Effector memory CD4-positive, alpha-beta T cell (primary cell): ENCODE data around the gene ADORA3.
A peak's percentile ranks its signal among the peaks of the same experiment; 100 is the strongest.
"Not testable (repeated sequence)": the region's sequence is repeated elsewhere in the genome, so short reads cannot be mapped to it uniquely, and the experiment has no call there.

Experiments
- DNase-seq, 3 donors: peaks; one replicate each; pipeline ENCODE4 v3.0.0-alpha.2; 2020
- H3K27ac ChIP-seq: 2 replicates; pipeline ENCODE4 v1.7.0; 2013; ENCODE audit warnings: mild to moderate bottlenecking, low read length, moderate library complexity; ENCODE audit not compliant: insufficient read depth, poor library complexity, severe bottlenecking
- H3K27me3 ChIP-seq: replicated peaks from 2 replicates; pipeline ENCODE4 v1.7.0; 2013; ENCODE audit warnings: mild to moderate bottlenecking, low read length; ENCODE audit not compliant: insufficient read depth, control insufficient read depth, poor library complexity, severe bottlenecking
- H3K36me3 ChIP-seq: 2 replicates; pipeline ENCODE4 v1.7.0; 2013; ENCODE audit warnings: mild to moderate bottlenecking, low read length, moderate library complexity; ENCODE audit not compliant: control insufficient read depth, insufficient read depth
- H3K4me1 ChIP-seq: 2 replicates; pipeline ENCODE4 v1.7.0; 2013; ENCODE audit warnings: low read length, mild to moderate bottlenecking; ENCODE audit not compliant: control insufficient read depth, insufficient read depth, poor library complexity, severe bottlenecking
- H3K4me3 ChIP-seq: 2 replicates; pipeline ENCODE4 v1.7.0; 2013; ENCODE audit warnings: low read length, low read depth, mild to moderate bottlenecking; ENCODE audit not compliant: insufficient read depth, poor library complexity, severe bottlenecking
- H3K9me3 ChIP-seq: 2 replicates; pipeline ENCODE4 v1.7.0; 2013; ENCODE audit warnings: mild to moderate bottlenecking, low read length, moderate library complexity; ENCODE audit not compliant: control insufficient read depth
- total RNA-seq, 3 donors: gene quantifications; one replicate each; lab custom pipeline; 2026; lab: John Stamatoyannopoulos, UW

ADORA3 gene
- total RNA-seq, result 0 reads per million in 3 donors

- no peak within 1 kb of the TSS for H3K27ac ChIP-seq
- H3K36me3 ChIP-seq, result no peaks in the 10 kb centered on the region
- DNase-seq, result no peak
- peaks cover 58% of the 10 kb centered on the region for H3K4me1 ChIP-seq
- no peaks in the 10 kb centered on the region for H3K27me3 ChIP-seq
- H3K4me3 ChIP-seq, result peak within 1 kb of the TSS; percentile 14
- no peaks in the 10 kb centered on the region for H3K9me3 ChIP-seq
Observed at GRCh38 chr1:111503585-111504060, at the start of gene ADORA3, which contains the start of gene TMIGD3. TSS of gene ADORA3 (minus strand) at chr1:111503633. CDS start at chr1:111503354, 279 bp downstream. TSS of gene TMIGD3 (minus strand) at chr1:111503633. CDS start at chr1:111503354, 279 bp downstream.

- no peaks in the 10 kb centered on the region for H3K4me1 ChIP-seq
- no peaks in the 10 kb centered on the region for H3K36me3 ChIP-seq
- DNase-seq, result no peak
- no peaks in the 10 kb centered on the region for H3K27me3 ChIP-seq
- H3K27ac ChIP-seq, result no peak overlapping the region
- no peak overlapping the region for H3K4me3 ChIP-seq
- no peaks in the 10 kb centered on the region for H3K9me3 ChIP-seq
Observed at GRCh38 chr1:111553196-111553595, 49.8 kb upstream of the ADORA3 start.

GRCh38 chr1:111552587-111552986, 49.2 kb upstream of the ADORA3 start:
- Histone ChIP-seq H3K36me3 (no peaks in the 10 kb centered on the region), H3K27me3 (no peaks in the 10 kb centered on the region), H3K4me3 (no peak overlapping the region), H3K9me3 (no peaks in the 10 kb centered on the region), H3K4me1 (no peaks in the 10 kb centered on the region), H3K27ac (no peak overlapping the region)
- DNase-seq, result no peak

- H3K36me3 ChIP-seq, result no peaks in the 10 kb centered on the region
- no peak overlapping the region for H3K27ac ChIP-seq
- DNase-seq, result no peak
- H3K9me3 ChIP-seq, result no peaks in the 10 kb centered on the region
- no peaks in the 10 kb centered on the region for H3K4me1 ChIP-seq
- no peaks in the 10 kb centered on the region for H3K27me3 ChIP-seq
- no peak overlapping the region for H3K4me3 ChIP-seq
Observed at GRCh38 chr1:111551623-111552411, 48.4 kb upstream of the ADORA3 start.

- not testable (repeated sequence) for H3K27ac ChIP-seq, H3K4me3 ChIP-seq, H3K27me3 ChIP-seq, DNase-seq, H3K9me3 ChIP-seq, H3K4me1 ChIP-seq, H3K36me3 ChIP-seq
Observed at GRCh38 chr1:111547786-111548185, 44.4 kb upstream of the ADORA3 start.

- no peaks in the 10 kb centered on the region for H3K27me3 ChIP-seq
- DNase-seq, result no peak
- no peaks in the 10 kb centered on the region for H3K36me3 ChIP-seq
- no peak overlapping the region for H3K4me3 ChIP-seq
- H3K4me1 ChIP-seq, result no peaks in the 10 kb centered on the region
- H3K9me3 ChIP-seq, result no peaks in the 10 kb centered on the region
- no peak overlapping the region for H3K27ac ChIP-seq
Observed at GRCh38 chr1:111542187-111542586, 38.8 kb upstream of the ADORA3 start.

- Histone ChIP-seq H3K27me3 (no peaks in the 10 kb centered on the region), H3K4me1 (no peaks in the 10 kb centered on the region), H3K9me3 (no peaks in the 10 kb centered on the region), H3K4me3 (no peak overlapping the region), H3K36me3 (no peaks in the 10 kb centered on the region), H3K27ac (no peak overlapping the region)
- DNase-seq, result no peak
Observed at GRCh38 chr1:111541721-111542120, 38.3 kb upstream of the ADORA3 start.

- H3K4me3 ChIP-seq, result no peak overlapping the region
- H3K27ac ChIP-seq, result no peak overlapping the region
- no peaks in the 10 kb centered on the region for H3K4me1 ChIP-seq
- H3K27me3 ChIP-seq, result no peaks in the 10 kb centered on the region
- DNase-seq, result no peak
- H3K9me3 ChIP-seq, result no peaks in the 10 kb centered on the region
- H3K36me3 ChIP-seq, result no peaks in the 10 kb centered on the region
Observed at GRCh38 chr1:111540928-111541327, 37.5 kb upstream of the ADORA3 start.

- Histone ChIP-seq H3K9me3 (no peaks in the 10 kb centered on the region), H3K27me3 (no peaks in the 10 kb centered on the region), H3K4me3 (no peak overlapping the region), H3K4me1 (no peaks in the 10 kb centered on the region), H3K36me3 (no peaks in the 10 kb centered on the region), H3K27ac (no peak overlapping the region)
- no peak for DNase-seq
Observed at GRCh38 chr1:111538343-111539025, 35.1 kb upstream of the ADORA3 start.
